Fibroblast of lung (primary cell): ENCODE results near the gene GNAT1. TPM values are rescaled to one million over a fixed set of nuclear protein-coding genes. Genes with fewer than 3 reads are reported as not detected.

ENCODE experiments used
- DNase-seq, 2 donors: peaks; one replicate each; pipeline versions ENCODE4 v3.0.0 to v3.0.0-alpha.2; 2010; ENCODE audit warnings: low read depth in 2 of 2
- H2AFZ ChIP-seq: 2 replicates; pipeline ENCODE4 v1.5.1; 2012; ENCODE audit warnings: low read length, control low read depth, inconsistent platforms
- H3K27ac ChIP-seq: 2 replicates; pipeline ENCODE4 v1.5.1; 2011; ENCODE audit warnings: low read length, control low read depth; ENCODE audit not compliant: insufficient read depth
- H3K27me3 ChIP-seq: 2 replicates; pipeline ENCODE4 v1.5.1; 2011; ENCODE audit warnings: mild to moderate bottlenecking, low read length; ENCODE audit not compliant: control insufficient read depth, insufficient read depth
- H3K36me3 ChIP-seq: 2 replicates; pipeline ENCODE4 v1.5.1; 2011; ENCODE audit warnings: low read length; ENCODE audit not compliant: control insufficient read depth, insufficient read depth
- H3K4me1 ChIP-seq: 2 replicates; pipeline ENCODE4 v1.5.1; 2011; ENCODE audit warnings: low read length; ENCODE audit not compliant: control insufficient read depth, insufficient read depth; ENCODE audit errors: extremely low read depth
- H3K4me2 ChIP-seq: 2 replicates; pipeline ENCODE4 v1.5.1; 2011; ENCODE audit warnings: low read length, control low read depth; ENCODE audit not compliant: insufficient read depth; ENCODE audit errors: extremely low read depth
- H3K4me3 ChIP-seq, 4 experiments: fragments of 200-600 bp in 1 of 4; sonication (generic) in 1 of 4; replicated peaks in 1 of 4; 2 replicates each; pipeline ENCODE4 v1.5.1; 2011 to 2016; ENCODE audit warnings: low read length in 4 of 4, low read depth in 3 of 4, mild to moderate bottlenecking in 3 of 4, control low read depth in 2 of 4, inconsistent platforms in 1 of 4, mixed read lengths in 1 of 4; ENCODE audit not compliant: insufficient read depth in 1 of 4; ENCODE audit errors: control extremely low read depth in 1 of 4
- H3K79me2 ChIP-seq: 2 replicates; pipeline ENCODE4 v1.5.1; 2012; ENCODE audit warnings: mild to moderate bottlenecking, low read length, inconsistent platforms; ENCODE audit not compliant: control insufficient read depth, insufficient read depth
- H3K9ac ChIP-seq: 2 replicates; pipeline ENCODE4 v1.5.1; 2011; ENCODE audit warnings: mild to moderate bottlenecking, low read length, control low read depth; ENCODE audit not compliant: insufficient read depth
- H3K9me3 ChIP-seq: 2 replicates; pipeline ENCODE4 v1.5.1; 2012; ENCODE audit warnings: low read depth, low read length; ENCODE audit not compliant: control insufficient read depth, insufficient read depth
- H4K20me1 ChIP-seq: 2 replicates; pipeline ENCODE4 v1.5.1; 2011; ENCODE audit warnings: low read length; ENCODE audit not compliant: control insufficient read depth, insufficient read depth; ENCODE audit errors: extremely low read depth
- CTCF ChIP-seq, 2 donors: IDR thresholded peaks in 1 of 2; conservative IDR thresholded peaks in 1 of 2; 1 replicate in 1 of 2; 2 replicates in 1 of 2; pipeline ENCODE4 v1.5.1; 2011 to 2012; ENCODE audit warnings: low read length in 2 of 2, control low read depth in 1 of 2, inconsistent platforms in 1 of 2, low read depth in 1 of 2, mild to moderate bottlenecking in 1 of 2
- EZH2 ChIP-seq: IDR thresholded peaks from 2 replicates; pipeline ENCODE4 v1.5.1; 2012; ENCODE audit warnings: low read length, control low read depth, mild to moderate bottlenecking; ENCODE audit errors: missing control alignments
- polyA plus RNA-seq, 2 donors: library from polyadenylated mRNA; depleted of rRNA in 1 of 2; stranded (reverse) in 1 of 2; unstranded in 1 of 2; fragments of >200 nt; gene quantifications; 2 replicates each; pipeline ENCODE4 v1.2.1, GENCODE V29; 2011 to 2012; ENCODE audit warnings: missing spikeins in 1 of 2
- total RNA-seq: library from RNA; depleted of rRNA; stranded (reverse); fragments of >200 nt; gene quantifications from 2 replicates; pipeline ENCODE4 v1.2.1, GENCODE V29; 2014

GNAT1 gene
- total and polyA plus RNA-seq, 2 donors (not counting 1 experiment from before 2014, with no cell fraction given): not detected

- Histone ChIP-seq H3K79me2 (no peaks in the 10 kb centered on the region), H3K27me3 (no peaks in the 10 kb centered on the region), H2AFZ (no peak overlapping the region), H3K36me3 (no peaks in the 10 kb centered on the region), H3K4me1 (no peaks in the 10 kb centered on the region), H3K4me2 (no peak overlapping the region), H3K9ac (no peak overlapping the region), H3K4me3 (no peak overlapping the region), H3K27ac (no peak overlapping the region), H4K20me1 (no peaks in the 10 kb centered on the region), H3K9me3 (no peaks in the 10 kb centered on the region)
- DNase-seq: no peak
- TF ChIP-seq EZH2 (no peak), CTCF (conservative IDR thresholded peaks at IDR 0.05 in 1 of 2, IDR thresholded peaks at IDR 0.05 in 1 of 2; ENCODE audit: low read depth in 1 of 2, low read length in 2 of 2) (no peak)
Observed at GRCh38 chr3:50182533-50183099, 8.8 kb upstream of the GNAT1 start.

GRCh38 chr3:50183755-50184154, 7.7 kb upstream of the GNAT1 start:
- Histone ChIP-seq H3K27me3 (no peaks in the 10 kb centered on the region), H3K9me3 (no peaks in the 10 kb centered on the region), H3K27ac (no peak overlapping the region), H3K4me1 (no peaks in the 10 kb centered on the region), H3K9ac (no peak overlapping the region), H3K79me2 (no peaks in the 10 kb centered on the region), H3K4me2 (no peak overlapping the region), H2AFZ (no peak overlapping the region), H3K4me3 (no peak overlapping the region), H4K20me1 (no peaks in the 10 kb centered on the region), H3K36me3 (no peaks in the 10 kb centered on the region)
- DNase-seq: no peak
- TF ChIP-seq EZH2: no peak
- TF ChIP-seq CTCF (conservative IDR thresholded peaks at IDR 0.05 in 1 of 2, IDR thresholded peaks at IDR 0.05 in 1 of 2; ENCODE audit: low read depth in 1 of 2, low read length in 2 of 2): no peak

GRCh38 chr3:50184242-50184978, 7.0 kb upstream of the GNAT1 start:
- Histone ChIP-seq H3K4me3 (no peak overlapping the region), H3K27me3 (no peaks in the 10 kb centered on the region), H4K20me1 (no peaks in the 10 kb centered on the region), H3K4me1 (no peaks in the 10 kb centered on the region), H3K27ac (no peak overlapping the region), H3K4me2 (no peak overlapping the region), H3K9ac (no peak overlapping the region), H3K79me2 (no peaks in the 10 kb centered on the region), H3K9me3 (no peaks in the 10 kb centered on the region), H2AFZ (no peak overlapping the region), H3K36me3 (no peaks in the 10 kb centered on the region)
- no peak for TF ChIP-seq EZH2
- TF ChIP-seq CTCF (conservative IDR thresholded peaks at IDR 0.05 in 1 of 2, IDR thresholded peaks at IDR 0.05 in 1 of 2; ENCODE audit: low read depth in 1 of 2, low read length in 2 of 2): no peak
- no peak for DNase-seq
